Iris pigment epithelial cell (primary cell): ENCODE measurements around the gene PCDHGA1.

ENCODE experiments used
- DNase-seq: peaks from one replicate; pipeline ENCODE4 v3.0.0-alpha.2; 2011; ENCODE audit warnings: low read depth

PCDHGA1 gene

DNA sequence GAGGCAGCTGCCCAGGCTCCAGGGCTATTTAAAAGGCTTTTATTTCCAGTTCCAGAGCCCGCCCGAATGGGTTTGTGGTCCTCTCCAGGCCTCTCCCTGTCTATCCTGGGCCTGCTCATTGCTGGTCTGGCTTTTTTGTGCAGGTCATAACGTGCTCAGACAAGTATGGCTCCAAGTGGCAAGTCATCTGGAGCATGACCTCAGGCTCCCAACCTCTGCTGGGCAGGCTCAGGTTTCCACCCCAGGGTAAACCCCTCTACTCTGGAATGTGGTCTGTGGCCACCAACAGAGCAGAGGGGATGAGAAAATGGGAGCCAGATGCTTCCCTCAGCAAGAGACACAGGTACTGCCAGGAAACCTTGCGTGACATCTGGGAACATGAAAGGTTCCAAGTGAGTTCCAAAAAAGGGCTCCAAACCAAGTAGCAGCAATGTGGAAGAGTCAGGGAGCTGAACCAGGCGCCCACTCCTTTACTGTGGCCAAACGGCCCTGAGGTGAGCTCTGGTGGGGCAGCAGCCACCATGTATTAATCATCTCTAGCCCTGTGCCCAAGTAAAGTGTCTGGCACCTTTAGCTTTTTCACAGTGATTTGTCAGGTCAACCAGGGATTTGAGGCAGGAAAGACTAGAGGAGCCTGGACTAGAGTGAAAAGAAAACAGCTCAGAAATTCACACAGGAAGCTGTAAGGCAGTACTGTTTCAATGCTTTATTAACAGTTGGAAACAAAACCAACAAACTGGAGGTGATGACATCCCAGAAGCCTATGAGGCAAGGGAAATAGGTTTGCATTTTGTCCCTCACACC lies 184.2 kb downstream of the PCDHGA1 start:
- peak; percentile 34 for DNase-seq

DNA sequence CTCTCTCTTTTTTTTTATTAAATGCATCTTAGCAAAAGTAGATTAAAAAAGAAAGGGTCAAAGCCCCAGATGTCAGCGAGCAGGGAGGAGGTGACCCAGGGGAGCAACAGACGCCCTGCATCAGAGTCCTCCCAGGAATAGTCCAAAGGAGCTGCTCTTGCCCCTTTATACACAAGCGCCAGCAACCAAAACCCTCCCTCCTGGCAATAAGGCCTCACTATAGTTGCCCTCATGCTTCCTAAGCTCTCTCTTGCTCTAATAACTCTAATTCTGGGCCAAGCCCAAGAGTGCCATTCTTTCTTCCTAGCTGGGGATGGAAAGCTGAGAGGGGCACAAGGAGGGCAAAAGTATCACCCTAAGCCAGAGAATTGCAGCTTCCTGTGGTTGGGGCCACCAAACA lies 184.8 kb downstream of the PCDHGA1 start:
- no peak for DNase-seq

GRCh38 chr5:141515946-141516671 lies 185.8 kb downstream of the PCDHGA1 start:
- no peak for DNase-seq

GRCh38 chr5:141516672-141517025 lies 186.3 kb downstream of the PCDHGA1 start:
- no peak for DNase-seq

DNA sequence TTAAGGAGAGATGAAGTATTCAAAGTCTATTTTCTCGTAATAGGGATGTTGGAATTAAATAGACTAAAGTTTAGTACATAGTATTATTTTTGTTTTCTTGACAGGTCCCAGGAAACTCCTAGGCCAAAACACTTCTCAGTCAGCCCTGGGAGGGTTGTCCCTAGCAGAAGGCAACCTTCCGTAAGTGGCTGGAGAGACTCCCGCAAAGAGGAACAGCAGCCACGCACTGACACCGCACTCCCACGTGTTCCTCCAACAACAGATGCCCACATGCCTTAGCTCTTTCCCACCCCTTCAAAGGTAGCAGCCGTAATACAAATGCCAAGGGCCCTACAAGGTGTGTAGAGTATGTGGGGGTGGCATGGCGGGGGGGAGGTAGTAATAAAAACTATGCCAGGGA lies 187.0 kb downstream of the PCDHGA1 start:
- no peak for DNase-seq

GRCh38 chr5:141517880-141518617 lies 187.7 kb downstream of the PCDHGA1 start:
- peak; percentile 62 for DNase-seq

DNA sequence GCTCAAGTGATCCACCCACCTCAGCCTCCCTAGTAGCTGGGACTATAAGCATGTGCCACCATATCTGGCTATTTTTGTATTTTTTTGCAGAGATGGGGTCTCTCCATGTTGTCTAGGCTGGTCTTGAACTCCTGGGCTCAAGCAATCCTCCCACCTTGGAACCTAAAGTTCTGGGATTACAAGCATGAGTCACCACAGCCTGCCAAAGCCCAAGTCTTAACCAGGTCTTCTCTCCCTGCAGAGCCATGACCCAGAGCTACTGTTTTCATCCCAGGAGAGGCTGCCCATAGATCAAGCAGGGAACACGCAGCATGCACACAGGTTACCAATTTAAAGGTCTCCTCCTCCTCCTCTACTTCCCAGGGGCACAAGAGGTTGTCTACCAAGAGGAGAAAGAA lies 188.3 kb downstream of the PCDHGA1 start:
- DNase-seq = no peak

GRCh38 chr5:141519605-141520565 lies 189.6 kb downstream of the PCDHGA1 start:
- DNase-seq = no peak

DNA sequence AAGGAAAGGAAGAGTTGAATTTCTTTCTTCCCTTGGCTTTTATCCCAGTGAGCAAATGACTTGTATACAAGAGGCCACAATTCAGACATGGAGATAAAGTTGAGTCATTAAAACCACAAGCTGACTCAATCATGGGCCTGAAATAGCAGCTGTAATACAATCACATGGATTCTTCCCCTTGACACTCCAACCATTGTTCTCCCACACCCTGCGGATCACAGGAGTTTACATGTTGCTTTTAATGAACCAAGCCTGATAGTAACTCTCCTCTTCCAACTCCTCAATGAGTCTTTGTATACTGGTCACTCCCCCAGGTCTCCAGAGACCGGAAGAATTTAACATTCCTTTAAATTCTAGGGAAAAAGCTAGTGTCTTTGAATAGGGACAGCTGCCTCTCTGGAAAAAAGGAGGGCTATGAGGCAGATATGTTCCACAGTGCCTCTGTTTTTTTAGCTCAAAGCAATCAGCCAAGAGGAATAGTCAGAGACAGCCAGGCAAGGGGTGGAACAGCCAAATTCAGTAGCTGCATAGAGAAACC lies 191.0 kb downstream of the PCDHGA1 start:
- peak; percentile 98 for DNase-seq

- no peak for DNase-seq
These were observed 192.0 kb downstream of the PCDHGA1 start for GRCh38 chr5:141522301-141522700.

DNA sequence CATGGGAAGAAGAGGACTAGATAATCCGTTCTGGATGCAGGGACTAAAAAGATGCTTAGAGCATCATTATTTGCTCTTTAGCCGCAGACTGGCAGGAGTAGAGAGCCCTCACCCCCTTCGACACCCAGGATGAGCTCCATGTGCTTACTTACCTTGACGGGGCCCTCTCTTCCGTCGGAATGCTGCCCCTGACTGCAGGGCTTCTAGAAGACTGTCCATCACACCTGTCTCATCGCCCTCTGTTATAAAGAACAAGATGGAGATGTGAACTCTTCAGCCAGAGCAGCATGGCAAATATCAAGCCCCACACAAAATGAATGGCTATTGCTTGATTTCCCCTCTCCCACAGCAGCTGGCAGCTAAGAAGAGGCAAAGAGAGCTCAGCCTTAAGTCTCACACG lies 193.7 kb downstream of the PCDHGA1 start:
- DNase-seq = no peak

DNA sequence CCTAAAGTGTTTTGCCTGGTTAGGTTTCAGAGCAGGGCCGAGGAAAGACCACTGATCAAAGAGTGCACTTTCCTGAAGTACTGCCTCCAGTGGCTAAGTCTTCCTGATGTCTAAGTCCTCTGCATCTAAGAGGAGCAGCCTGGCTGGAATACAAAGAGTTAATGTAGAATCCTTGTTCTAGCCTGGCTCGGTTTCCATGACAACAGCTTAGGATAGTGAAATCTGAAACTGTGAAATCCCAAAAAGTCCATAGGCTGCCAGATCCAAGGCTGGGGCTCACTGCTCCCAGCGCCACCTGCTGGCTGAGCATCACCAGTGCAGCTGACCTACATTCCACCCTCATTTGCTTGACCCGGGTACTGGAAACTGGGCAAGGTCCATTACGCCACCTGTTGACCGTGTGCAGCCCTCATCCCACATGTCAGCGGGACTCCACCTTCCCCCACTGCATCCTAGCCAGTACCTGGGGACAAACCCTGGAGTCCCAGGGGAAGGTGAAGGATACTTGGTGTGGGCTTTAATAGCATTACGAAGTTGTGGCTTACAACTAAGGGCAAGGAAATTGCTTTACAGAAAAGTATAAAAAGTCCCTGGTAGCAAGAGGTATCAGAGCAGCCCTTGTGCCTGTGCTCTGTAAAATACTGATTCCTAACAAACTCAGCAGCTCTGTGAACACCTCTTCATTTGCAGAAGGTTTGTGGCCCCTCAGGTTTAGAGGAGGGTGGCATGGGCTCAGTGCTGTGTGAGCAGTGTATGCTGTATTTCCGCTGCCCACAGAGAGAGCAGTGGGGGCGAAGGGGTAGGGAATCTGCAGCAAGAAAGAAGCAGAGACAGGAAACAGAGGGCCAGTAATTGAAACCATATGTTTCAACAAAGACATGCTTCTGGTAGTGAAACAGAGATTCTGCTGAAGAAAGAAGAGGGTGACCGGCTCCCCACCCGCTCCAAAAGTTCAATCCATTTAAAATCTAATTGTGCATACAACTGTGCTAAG lies 194.6 kb downstream of the PCDHGA1 start:
- peak; percentile 93 for DNase-seq

GRCh38 chr5:141525653-141526052 lies 195.3 kb downstream of the PCDHGA1 start:
- no peak for DNase-seq

DNA sequence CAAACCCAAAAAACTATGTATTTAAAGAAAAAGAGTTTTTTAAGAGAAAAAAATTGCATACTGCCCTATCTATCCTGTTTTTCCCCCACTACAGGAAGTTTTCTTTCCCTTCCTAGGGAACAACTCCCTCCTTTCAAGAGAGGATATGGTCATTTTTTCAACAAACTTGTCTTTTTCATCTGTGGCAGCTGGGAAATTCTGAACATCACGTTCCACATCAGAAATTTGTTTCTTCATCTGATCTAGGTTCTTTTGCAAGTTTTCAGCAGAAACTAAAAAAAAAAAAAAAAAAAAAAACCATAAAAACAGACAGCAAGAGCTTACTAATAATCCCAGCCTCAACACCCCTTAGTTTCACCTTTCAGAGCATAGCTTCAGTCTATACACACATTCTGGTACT lies 197.1 kb downstream of the PCDHGA1 start:
- DNase-seq = no peak

DNA sequence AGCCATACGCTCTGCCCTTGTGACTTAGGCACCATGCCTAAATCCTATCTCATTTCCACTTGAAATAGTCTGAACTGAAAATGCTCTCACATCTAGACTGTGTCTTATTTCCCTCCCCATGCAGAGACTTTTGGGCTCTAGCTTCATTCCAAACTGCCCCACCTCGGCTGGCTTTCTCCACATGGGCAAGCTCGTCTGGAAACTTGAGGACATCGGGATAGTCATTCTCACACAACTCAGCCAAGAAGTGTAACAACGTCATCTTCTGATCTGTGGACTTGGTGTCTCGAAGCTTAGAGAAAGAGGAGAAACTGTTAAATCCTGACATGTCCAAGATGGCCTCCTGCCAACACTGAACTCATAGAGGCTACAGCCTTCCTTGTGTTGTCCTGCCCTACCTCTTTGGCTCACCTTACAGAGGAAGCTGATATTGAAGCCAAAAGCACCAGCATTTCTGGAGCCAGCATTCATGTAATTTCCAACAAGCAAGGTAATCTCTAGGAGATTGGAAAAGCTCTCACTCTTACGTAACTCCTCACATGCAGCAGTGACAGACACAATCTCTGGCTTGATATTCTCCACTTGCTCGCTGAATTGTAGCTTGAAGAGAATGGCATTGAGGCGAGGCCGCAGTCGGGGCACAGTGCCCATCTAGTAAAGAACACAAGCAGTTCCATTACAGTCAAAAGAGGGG lies 198.1 kb downstream of the PCDHGA1 start:
- peak; percentile 30 for DNase-seq

DNA sequence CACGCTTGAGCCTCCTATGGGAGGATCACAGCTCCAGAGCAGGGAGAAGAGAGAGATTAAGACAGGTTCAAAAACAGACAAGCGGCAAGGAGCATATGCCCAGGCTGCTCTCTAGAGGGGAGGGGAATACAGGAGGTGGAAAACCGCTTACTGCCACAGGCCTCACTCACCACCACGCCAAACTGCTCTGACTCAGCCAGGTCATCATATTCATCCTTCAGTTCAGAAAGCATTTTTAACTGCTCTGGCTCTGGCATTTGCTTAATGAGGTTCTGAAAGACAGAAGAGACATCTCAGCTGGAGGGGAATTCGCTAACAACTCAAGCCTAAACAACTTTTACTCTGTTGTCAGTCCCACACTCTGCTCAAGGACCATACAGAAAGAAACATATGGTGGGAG lies 198.7 kb downstream of the PCDHGA1 start:
- peak; percentile 83 for DNase-seq

DNA sequence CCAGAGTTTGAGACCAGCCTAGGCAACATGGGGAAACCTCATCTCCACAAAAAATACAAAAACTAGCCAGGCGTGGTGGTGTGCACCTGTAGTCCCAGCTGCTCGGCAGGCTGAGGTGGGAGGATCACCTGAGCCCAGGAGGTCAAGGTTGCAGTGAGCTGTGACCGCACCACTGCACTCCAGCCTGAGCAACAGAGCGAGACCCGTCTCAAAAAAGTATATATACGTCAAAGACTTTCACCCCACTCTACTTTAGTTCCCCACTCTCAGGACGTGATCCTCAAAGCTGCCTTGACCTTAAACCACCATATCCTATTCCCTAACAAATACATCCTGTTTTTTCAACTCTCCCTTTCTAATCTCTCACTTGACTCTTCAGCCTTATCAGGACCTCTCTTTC lies 199.6 kb downstream of the PCDHGA1 start:
- no peak for DNase-seq

DNA sequence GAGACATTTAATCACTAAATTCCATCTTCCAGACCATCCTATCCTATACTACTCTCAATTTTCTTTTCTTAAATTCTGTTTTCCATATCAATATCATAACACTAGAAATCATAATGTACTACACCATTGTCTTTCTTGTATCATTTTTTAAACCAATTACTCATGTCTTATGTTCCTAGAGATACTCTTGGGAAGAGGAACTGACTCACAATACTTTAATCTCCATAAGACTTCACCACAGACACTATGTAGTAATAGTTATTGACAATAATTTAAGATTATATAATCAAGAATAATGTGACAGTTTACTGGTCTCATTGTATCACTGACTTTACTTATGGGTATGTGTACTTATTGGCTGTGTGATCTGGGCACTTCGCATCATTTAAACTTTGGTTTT lies 202.4 kb downstream of the PCDHGA1 start:
- DNase-seq = peak; percentile 60

GRCh38 chr5:141533897-141534296 lies 203.6 kb downstream of the PCDHGA1 start:
- DNase-seq = peak; percentile 17
